Measurements from ENCODE around the gene ETAA1. TPM values are rescaled to one million over a fixed set of nuclear protein-coding genes. Genes with fewer than 3 reads are reported as not detected.

ETAA1 gene
- total and polyA plus RNA-seq, 2 of the 8 experiments (the other 6 are each of a cell fraction or from before 2014, with no cell fraction given): 5.9 to 27.1 TPM

DNA sequence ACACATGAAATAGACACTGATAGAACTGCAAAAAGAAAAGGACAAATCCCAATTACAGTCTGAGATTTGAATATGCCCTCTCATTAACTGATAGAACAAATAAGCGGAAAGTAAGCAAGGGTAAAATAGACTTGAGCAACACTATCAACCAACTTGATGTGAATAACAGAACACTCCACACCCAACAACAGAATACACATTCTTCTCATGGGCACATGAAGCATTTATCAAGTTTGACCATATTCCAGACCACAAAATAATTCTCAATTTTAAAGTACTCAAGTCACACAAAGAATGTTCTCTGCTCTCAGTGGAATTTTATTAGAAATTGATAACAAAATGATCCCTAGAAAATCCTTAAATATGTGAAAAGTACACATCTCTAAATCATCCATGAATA is 19.0 kb downstream of the ETAA1 start:
- Histone ChIP-seq H3K27me3 (replicated peaks in 1 of 4; ENCODE audit: control insufficient read depth in 3 of 4, extremely low read depth in 1 of 4, insufficient read depth in 3 of 4, low read length in 3 of 4) (no peaks in the 10 kb centered on the region), H3K27ac (ENCODE audit: low read depth, low read length) (no peak overlapping the region), H3K9me3 (ENCODE audit: insufficient read depth in 2 of 2, low read depth in 1 of 2, low read length in 1 of 2) (no peaks in the 10 kb centered on the region), H4K8ac (ENCODE audit: extremely low read depth, insufficient read depth, low read length) (no peak overlapping the region), H3K9ac (replicated peaks in 1 of 4; ENCODE audit: extremely low read depth in 1 of 4, low read depth in 3 of 4, low read length in 3 of 4) (no peak overlapping the region), H3K79me1 (ENCODE audit: low read depth, low read length) (no peaks in the 10 kb centered on the region), H3K18ac (ENCODE audit: extremely low read depth, low read length) (no peak overlapping the region), H3K4me1 (replicated peaks in 1 of 4; ENCODE audit: control insufficient read depth in 3 of 4, insufficient read depth in 4 of 4, low read length in 3 of 4) (no peaks in the 10 kb centered on the region), H4K20me1 (replicated peaks in 1 of 2; ENCODE audit: control insufficient read depth in 1 of 2, insufficient read depth in 2 of 2, low read length in 2 of 2) (no peaks in the 10 kb centered on the region), H3K4me2 (ENCODE audit: insufficient read depth in 1 of 2, low read depth in 2 of 2, low read length in 2 of 2) (no peak overlapping the region), H2AK5ac (ENCODE audit: low read depth, low read length) (no peak overlapping the region), H2BK120ac (replicated peaks; ENCODE audit: low read depth, low read length) (no peak overlapping the region), H3K4ac (replicated peaks; ENCODE audit: insufficient read length, low read depth, low read length) (no peak overlapping the region), H4K91ac (replicated peaks; ENCODE audit: insufficient read length, low read length) (no peak overlapping the region), H2BK5ac (ENCODE audit: low read depth, low read length) (no peak overlapping the region), H2BK12ac (ENCODE audit: low read depth, low read length) (no peak overlapping the region), H3K56ac (replicated peaks; ENCODE audit: insufficient read length, low read depth, low read length) (no peak overlapping the region), H2BK20ac (ENCODE audit: low read length) (no peak overlapping the region), H3K79me2 (ENCODE audit: control insufficient read depth in 1 of 2, insufficient read depth in 2 of 2, low read length in 2 of 2) (no peaks in the 10 kb centered on the region), H3K14ac (ENCODE audit: insufficient read length) (no peak overlapping the region), H3K23ac (ENCODE audit: insufficient read length) (no peak overlapping the region), H3K4me3 (ENCODE audit: extremely low read depth in 1 of 4, insufficient read depth in 2 of 4, low read depth in 3 of 4, low read length in 4 of 4) (no peak overlapping the region), H3K23me2 (ENCODE audit: low read depth, low read length) (no peaks in the 10 kb centered on the region), H4K5ac (ENCODE audit: insufficient read length, low read depth, low read length) (no peak overlapping the region), H2AFZ (ENCODE audit: low read length) (no peak overlapping the region), H3K36me3 (ENCODE audit: control insufficient read depth in 2 of 4, insufficient read depth in 4 of 4, low read length in 3 of 4) (peaks cover 0 to 3% (median under 1%) of the 10 kb centered on the region in 4 experiments; a peak in 1 of 8 replicates), H2BK15ac (ENCODE audit: low read length) (no peak overlapping the region)
- ChIA-PET CTCF (ENCODE audit: partially characterized antibody) (no interaction called here), POLR2A (ENCODE audit: partially characterized antibody) (no interaction called here)
- no peak for TF ChIP-seq ASH2L (IDR thresholded peaks at IDR 0.05; ENCODE audit: low read length)
- no peak for TF ChIP-seq TEAD4 (IDR thresholded peaks at IDR 0.05; ENCODE audit: low read depth, low read length)
- no peak for TF ChIP-seq GTF2F1 (IDR thresholded peaks at IDR 0.05; ENCODE audit: borderline replicate concordance, low read depth, low read length)
- TF ChIP-seq ZNF274 (IDR thresholded peaks at IDR 0.05; ENCODE audit: borderline replicate concordance, extremely low read depth, low read length): no peak
- no peak for TF ChIP-seq SAP30 (IDR thresholded peaks at IDR 0.05; ENCODE audit: insufficient read depth, insufficient replicate concordance, low read length)
- 91% methylated on average over 1 of the region's 1 CpG; no CpG with 5 or more reads in 1 of the 2 experiments for WGBS, 2 experiments (ENCODE audit: extremely low coverage in 1 of 2, insufficient coverage in 1 of 2, insufficient read length in 1 of 2, insufficient replicate concordance in 2 of 2, low coverage in 1 of 2, low lambda C conversion rate in 2 of 2, missing lambda C conversion rate in 1 of 2)
- no peak for DNase-seq (ENCODE audit: low read depth in 1 of 2, low spot score in 2 of 2)
- no peak for FAIRE-seq

Measured in H1 (cell line).